Smooth muscle cell (in vitro differentiated cells): ENCODE measurements around the gene SSTR4. TPM values are rescaled to one million over a fixed set of nuclear protein-coding genes. Genes with fewer than 3 reads are reported as not detected.

Experiments
- DNase-seq: peaks from one replicate; lab custom pipeline; 2025; ENCODE audit not compliant: unreplicated experiment; lab: John Stamatoyannopoulos, UW
- H2AFZ ChIP-seq: fragments of 200-600 bp; sonication (generic); 2 replicates; pipeline ENCODE4 v1.6.0; 2016; ENCODE audit warnings: antibody characterized with exemption, low read depth, mild to moderate bottlenecking
- H3F3A ChIP-seq: fragments of 200-600 bp; sonication (generic); 2 replicates; pipeline ENCODE4 v1.6.0; 2017; ENCODE audit warnings: antibody characterized with exemption, low read depth
- H3K27ac ChIP-seq: fragments of 200-600 bp; sonication (generic); 2 replicates; pipeline ENCODE4 v1.5.1; 2016; ENCODE audit warnings: low read depth, mild to moderate bottlenecking
- H3K27me3 ChIP-seq: fragments of 200-600 bp; sonication (generic); 2 replicates; pipeline ENCODE4 v1.6.1; 2016; ENCODE audit warnings: low read depth, mild to moderate bottlenecking
- H3K36me3 ChIP-seq: fragments of 200-600 bp; sonication (generic); 2 replicates; pipeline ENCODE4 v1.5.1; 2016; ENCODE audit warnings: low read depth
- H3K4me1 ChIP-seq: fragments of 200-600 bp; sonication (generic); 2 replicates; pipeline ENCODE4 v1.5.1; 2016; ENCODE audit warnings: low read depth
- H3K4me2 ChIP-seq: fragments of 200-600 bp; sonication (generic); 2 replicates; pipeline ENCODE4 v1.6.0; 2016; ENCODE audit warnings: mild to moderate bottlenecking
- H3K4me3 ChIP-seq: fragments of 200-600 bp; sonication (generic); 2 replicates; pipeline ENCODE4 v1.5.1; 2016; ENCODE audit warnings: mild to moderate bottlenecking
- H3K79me2 ChIP-seq: fragments of 200-600 bp; sonication (generic); 2 replicates; pipeline ENCODE4 v1.6.0; 2016; ENCODE audit warnings: low read depth, mild to moderate bottlenecking
- H3K9ac ChIP-seq: fragments of 200-600 bp; sonication (generic); 2 replicates; pipeline ENCODE4 v1.6.0; 2016; ENCODE audit warnings: low read depth
- H3K9me3 ChIP-seq: fragments of 200-600 bp; sonication (generic); replicated peaks from 2 replicates; pipeline ENCODE4 v1.5.1; 2016; ENCODE audit warnings: low read depth
- H4K20me1 ChIP-seq: fragments of 200-600 bp; sonication (generic); 2 replicates; pipeline ENCODE4 v1.6.0; 2016; ENCODE audit warnings: low read depth
- CTCF ChIP-seq: fragments of 200-600 bp; sonication (generic); IDR thresholded peaks from 2 replicates; pipeline ENCODE4 v1.5.1; 2017; ENCODE audit warnings: borderline replicate concordance, mild to moderate bottlenecking, antibody characterized with exemption; ENCODE audit not compliant: insufficient read depth, poor library complexity, severe bottlenecking
- WGBS: methylation state at CpG from one replicate; pipeline ENCODE4 v1.1.7; 2016; ENCODE audit warnings: low lambda C conversion rate; 5-methylcytosine and 5-hydroxymethylcytosine counted together
- polyA plus RNA-seq: library from polyadenylated mRNA; unstranded; fragments of >200 nt; fragmentation: Nextera tagmentation; extraction: Ambion mirVana; gene quantifications from 2 replicates; pipeline ENCODE4 v1.2.1, GENCODE V29; 2016
- total RNA-seq: library from RNA; depleted of rRNA; stranded (reverse); fragments of >200 nt; gene quantifications from 2 replicates; pipeline ENCODE4 v1.2.3, GENCODE V29; 2014

SSTR4 gene
- total and polyA plus RNA-seq, 2 experiments from 2014 or later: not detected

- WGBS: 80% methylated on average over 3 of the region's 3 CpGs
These were observed 36.3 kb downstream of the SSTR4 start for GRCh38 chr20:23071398-23071797.

GRCh38 chr20:23071996-23072395, 36.9 kb downstream of the SSTR4 start:
- H3K79me2 ChIP-seq: no peaks in the 10 kb centered on the region
- H4K20me1 ChIP-seq: no peaks in the 10 kb centered on the region
- no peaks in the 10 kb centered on the region for H3K9me3 ChIP-seq
- DNase-seq: no peak
- H3F3A ChIP-seq: no peaks in the 10 kb centered on the region
- H3K9ac ChIP-seq: no peak overlapping the region
- H3K4me2 ChIP-seq: no peak overlapping the region
- no peak overlapping the region for H3K4me3 ChIP-seq
- no peak overlapping the region for H2AFZ ChIP-seq
- H3K36me3 ChIP-seq: no peaks in the 10 kb centered on the region
- WGBS: 81% methylated on average over 4 of the region's 4 CpGs
- H3K27me3 ChIP-seq: no peaks in the 10 kb centered on the region
- H3K27ac ChIP-seq: no peak overlapping the region
- TF ChIP-seq CTCF: no peak
- H3K4me1 ChIP-seq: no peaks in the 10 kb centered on the region

More at GRCh38 chr20:23071398-23071797, 36.3 kb downstream of the SSTR4 start:
- H3K4me2 ChIP-seq: no peak overlapping the region
- H3K4me3 ChIP-seq: no peak overlapping the region
- no peak overlapping the region for H3K9ac ChIP-seq
- H3F3A ChIP-seq: no peaks in the 10 kb centered on the region
- no peaks in the 10 kb centered on the region for H4K20me1 ChIP-seq
- no peaks in the 10 kb centered on the region for H3K36me3 ChIP-seq
- no peak for TF ChIP-seq CTCF
- H3K27ac ChIP-seq: no peak overlapping the region
- H3K27me3 ChIP-seq: no peaks in the 10 kb centered on the region
- no peaks in the 10 kb centered on the region for H3K4me1 ChIP-seq
- DNase-seq: no peak
- H3K9me3 ChIP-seq: no peaks in the 10 kb centered on the region
- H3K79me2 ChIP-seq: no peaks in the 10 kb centered on the region
- H2AFZ ChIP-seq: no peak overlapping the region

- DNase-seq: no peak
- Histone ChIP-seq H3K27me3 (no peaks in the 10 kb centered on the region), H3K4me2 (no peak overlapping the region), H2AFZ (no peak overlapping the region), H3K27ac (no peak overlapping the region), H3K9me3 (no peaks in the 10 kb centered on the region), H3K79me2 (no peaks in the 10 kb centered on the region), H3K9ac (no peak overlapping the region), H4K20me1 (no peaks in the 10 kb centered on the region), H3K4me3 (no peak overlapping the region), H3F3A (no peaks in the 10 kb centered on the region), H3K36me3 (no peaks in the 10 kb centered on the region), H3K4me1 (no peaks in the 10 kb centered on the region)
- 89% methylated on average over 11 of the region's 11 CpGs for WGBS
- no peak for TF ChIP-seq CTCF
These were observed 37.9 kb downstream of the SSTR4 start for GRCh38 chr20:23072892-23073586.

GRCh38 chr20:23074052-23074451, 38.9 kb downstream of the SSTR4 start:
- Histone ChIP-seq H2AFZ (no peak overlapping the region), H3K4me3 (no peak overlapping the region), H3F3A (no peaks in the 10 kb centered on the region), H3K36me3 (no peaks in the 10 kb centered on the region), H3K4me2 (no peak overlapping the region), H3K9me3 (no peaks in the 10 kb centered on the region), H3K27ac (no peak overlapping the region), H3K9ac (no peak overlapping the region), H3K27me3 (no peaks in the 10 kb centered on the region), H4K20me1 (no peaks in the 10 kb centered on the region), H3K79me2 (no peaks in the 10 kb centered on the region), H3K4me1 (no peaks in the 10 kb centered on the region)
- no peak for DNase-seq
- no peak for TF ChIP-seq CTCF
- 93% methylated on average over 3 of the region's 3 CpGs for WGBS
